Lower leg skin (tissue), 4 donors: ENCODE results near the gene U2AF1. TPM values are rescaled to one million over a fixed set of nuclear protein-coding genes. Genes with fewer than 3 reads are reported as not detected.
"Not testable (repeated sequence)": the region's sequence is repeated elsewhere in the genome, so short reads cannot be mapped to it uniquely, and the experiment has no call there.

ENCODE experiments used
- DNase-seq, 2 donors: peaks; one replicate each; pipeline ENCODE4 v3.0.0-alpha.2; 2019; ENCODE audit warnings: low spot score in 2 of 2
- H3K4me3 ChIP-seq: fragments of 200-600 bp; sonication (generic); 2 replicates; pipeline ENCODE4 v1.5.1; 2017; ENCODE audit warnings: mild to moderate bottlenecking, low read depth; ENCODE audit not compliant: poor library complexity, severe bottlenecking
- WGBS, 2 donors: methylation state at CpG; one replicate each; pipeline ENCODE4 v1.1.5; 2018; 5-methylcytosine and 5-hydroxymethylcytosine counted together
- intact Hi-C: fragments of 100-400 bp; cut with DNase I; formaldehyde crosslinking; loops from one replicate; pipeline ENCODE4 v1.15.0; 2023; ENCODE audit warnings: low total_unique reads
- total RNA-seq, 4 donors: library from RNA; depleted of rRNA; stranded (reverse); fragments of >200 nt; gene quantifications; one replicate each; pipeline ENCODE4 v1.1.0, GENCODE V29; 2016

Gene U2AF1
- total RNA-seq, 4 donors from 2014 or later: 19.2 to 57.6 (median 19.5) TPM

GRCh38 chr21:43102281-43102680 is 5.1 kb downstream of the U2AF1 start:
- H3K4me3 ChIP-seq, DNase-seq, intact Hi-C loops: not testable (repeated sequence)
- WGBS, 2 donors: no CpG with 5 or more reads among the region's 4 CpGs

GRCh38 chr21:43101676-43102075 is 5.7 kb downstream of the U2AF1 start:
- WGBS, 2 donors: no CpG with 5 or more reads among the region's 5 CpGs
- intact Hi-C loops, DNase-seq, H3K4me3 ChIP-seq: not testable (repeated sequence)

GRCh38 chr21:43101000-43101399 is 6.4 kb downstream of the U2AF1 start:
- H3K4me3 ChIP-seq, intact Hi-C loops, DNase-seq: not testable (repeated sequence)
- no CpG with 5 or more reads among the region's 7 CpGs for WGBS, 2 donors

- no CpG with 5 or more reads among the region's 16 CpGs for WGBS, 2 donors
- H3K4me3 ChIP-seq, DNase-seq, intact Hi-C loops: not testable (repeated sequence)
Measured at GRCh38 chr21:43091979-43092614, 15.3 kb downstream of the U2AF1 start.

GRCh38 chr21:43090947-43091346 is 16.4 kb downstream of the U2AF1 start:
- intact Hi-C loops, H3K4me3 ChIP-seq, DNase-seq: not testable (repeated sequence)
- no CpG with 5 or more reads among the region's 3 CpGs for WGBS, 2 donors

GRCh38 chr21:43089463-43089862 is 17.9 kb downstream of the U2AF1 start:
- no CpG with 5 or more reads among the region's 17 CpGs for WGBS, 2 donors
- H3K4me3 ChIP-seq, DNase-seq, intact Hi-C loops: not testable (repeated sequence)

- DNase-seq, H3K4me3 ChIP-seq, intact Hi-C loops: not testable (repeated sequence)
- WGBS, 2 donors: no CpG with 5 or more reads among the region's 24 CpGs
Measured at GRCh38 chr21:43082587-43083300, 24.6 kb downstream of the U2AF1 start.

- no CpG with 5 or more reads among the region's 28 CpGs for WGBS, 2 donors
- H3K4me3 ChIP-seq, DNase-seq, intact Hi-C loops: not testable (repeated sequence)
Measured at GRCh38 chr21:43076643-43077042, 30.7 kb downstream of the U2AF1 start.

- intact Hi-C loops, H3K4me3 ChIP-seq, DNase-seq: not testable (repeated sequence)
- WGBS, 2 donors: no CpG with 5 or more reads among the region's 77 CpGs
Measured at GRCh38 chr21:43076023-43076637, 31.2 kb downstream of the U2AF1 start.

GRCh38 chr21:43075170-43076022 is 32.0 kb downstream of the U2AF1 start, which contains the start of gene CBS:
Gene CBS, minus strand, starts transcription at chr21:43075835. Its CDS starts 3,642 bp downstream, at chr21:43072193.
- intact Hi-C loops, DNase-seq, H3K4me3 ChIP-seq: not testable (repeated sequence)
- WGBS, 2 donors: no CpG with 5 or more reads among the region's 84 CpGs

- intact Hi-C loops, H3K4me3 ChIP-seq, DNase-seq: not testable (repeated sequence)
- no CpG with 5 or more reads among the region's 74 CpGs for WGBS, 2 donors
Measured at GRCh38 chr21:43074401-43075169, 32.8 kb downstream of the U2AF1 start.

GRCh38 chr21:43072742-43073141 is 34.6 kb downstream of the U2AF1 start:
- intact Hi-C loops, DNase-seq, H3K4me3 ChIP-seq: not testable (repeated sequence)
- WGBS, 2 donors: no CpG with 5 or more reads among the region's 11 CpGs

- DNase-seq, H3K4me3 ChIP-seq, intact Hi-C loops: not testable (repeated sequence)
- no CpG with 5 or more reads among the region's 10 CpGs for WGBS, 2 donors
Measured at GRCh38 chr21:43069682-43070081, 37.7 kb downstream of the U2AF1 start.

GRCh38 chr21:43068065-43068464 is 39.3 kb downstream of the U2AF1 start:
- intact Hi-C loops, DNase-seq, H3K4me3 ChIP-seq: not testable (repeated sequence)
- WGBS, 2 donors: 83 to 86% methylated on average over 4 to 6 of the region's 12 CpGs
